Lower lobe of right lung (tissue), 2 donors: ENCODE results near the gene C11orf71. TPM values are rescaled to one million over a fixed set of nuclear protein-coding genes. Genes with fewer than 3 reads are reported as not detected.

Experiments used
- ATAC-seq, 2 donors: fragments of 200-7000 bp; cut with Tn5 transposase; one replicate each; pipeline ENCODE4 v1.9.1; 2020 to 2022; ENCODE audit warnings: mild to moderate bottlenecking in 2 of 2, moderate library complexity in 2 of 2
- DNase-seq: peaks from one replicate; pipeline ENCODE4 v3.0.0-alpha.2; 2020
- H3K27ac ChIP-seq: fragments of 200-600 bp; one replicate; pipeline ENCODE4 v1.8.0; 2022
- H3K27me3 ChIP-seq: fragments of 200-600 bp; one replicate; pipeline ENCODE4 v1.8.0; 2022; ENCODE audit warnings: low read depth
- H3K36me3 ChIP-seq: fragments of 200-600 bp; one replicate; pipeline ENCODE4 v1.8.0; 2022; ENCODE audit warnings: mild to moderate bottlenecking
- H3K4me1 ChIP-seq: fragments of 200-600 bp; one replicate; pipeline ENCODE4 v1.8.0; 2022
- H3K4me3 ChIP-seq: fragments of 200-600 bp; one replicate; pipeline ENCODE4 v1.8.0; 2022; ENCODE audit warnings: mild to moderate bottlenecking
- H3K9me3 ChIP-seq: fragments of 200-600 bp; one replicate; pipeline ENCODE4 v1.8.0; 2022
- intact Hi-C: fragments of 100-400 bp; cut with DNase I; formaldehyde crosslinking; loops from one replicate; pipeline ENCODE4 v1.11.0; 2022
- total RNA-seq: library from RNA; stranded (reverse); fragmentation: NEBNext Ultra II Directional; extraction: Animal tissue kit (Norgen Biotek cat#: 25700); gene quantifications from one replicate; pipeline ENCODE4 v1.2.1, GENCODE V29; 2021
- TF ChIP-seq, protein P1 (sequence below): fragments of 200-600 bp; IDR thresholded peaks from one replicate; pipeline ENCODE4 v1.8.0; 2022; ENCODE audit warnings: antibody characterized with exemption, mild to moderate bottlenecking
- donor health status: DM: no; HTN: yes; CAD: no; lungs with severe emphysema.

Gene C11orf71
- total RNA-seq, 1 donor from 2014 or later, result 8.7 TPM

DNA sequence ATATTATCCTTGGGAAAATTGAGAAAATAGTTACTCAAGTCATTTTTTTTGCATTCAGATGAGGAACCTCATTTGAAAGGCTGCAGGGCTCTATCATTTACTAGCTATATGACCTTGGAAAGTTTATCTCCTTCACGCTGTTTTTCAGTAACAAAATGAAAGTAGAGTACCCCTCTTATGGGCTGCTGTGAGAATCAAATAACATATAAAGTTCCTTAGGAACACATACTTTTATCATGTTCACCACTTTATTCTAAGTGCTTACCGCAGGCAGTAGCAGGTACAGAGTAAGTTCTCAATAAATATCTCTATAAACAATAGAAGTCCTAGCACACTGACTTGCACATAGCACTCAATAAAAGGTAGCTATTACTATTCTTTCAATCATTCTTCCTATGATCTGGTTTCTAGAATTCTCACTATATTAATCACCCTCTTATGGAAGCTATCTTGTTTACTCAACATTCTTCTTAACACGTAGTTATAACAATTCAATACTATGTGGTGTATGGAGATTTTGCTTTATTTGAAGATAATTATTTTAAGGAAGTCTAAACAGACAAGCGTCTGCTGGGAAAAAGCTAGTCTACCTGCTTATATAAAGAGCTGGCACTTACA lies 1.9 kb downstream of the C11orf71 start:
- Histone ChIP-seq H3K4me1 (peaks cover 38% of the 10 kb centered on the region), H3K36me3 (peaks cover 4% of the 10 kb centered on the region), H3K4me3 (peak overlapping the region; percentile 74), H3K27ac (peak overlapping the region; percentile 98), H3K9me3 (no peaks in the 10 kb centered on the region), H3K27me3 (no peaks in the 10 kb centered on the region)
- TF ChIP-seq, protein P1, sequence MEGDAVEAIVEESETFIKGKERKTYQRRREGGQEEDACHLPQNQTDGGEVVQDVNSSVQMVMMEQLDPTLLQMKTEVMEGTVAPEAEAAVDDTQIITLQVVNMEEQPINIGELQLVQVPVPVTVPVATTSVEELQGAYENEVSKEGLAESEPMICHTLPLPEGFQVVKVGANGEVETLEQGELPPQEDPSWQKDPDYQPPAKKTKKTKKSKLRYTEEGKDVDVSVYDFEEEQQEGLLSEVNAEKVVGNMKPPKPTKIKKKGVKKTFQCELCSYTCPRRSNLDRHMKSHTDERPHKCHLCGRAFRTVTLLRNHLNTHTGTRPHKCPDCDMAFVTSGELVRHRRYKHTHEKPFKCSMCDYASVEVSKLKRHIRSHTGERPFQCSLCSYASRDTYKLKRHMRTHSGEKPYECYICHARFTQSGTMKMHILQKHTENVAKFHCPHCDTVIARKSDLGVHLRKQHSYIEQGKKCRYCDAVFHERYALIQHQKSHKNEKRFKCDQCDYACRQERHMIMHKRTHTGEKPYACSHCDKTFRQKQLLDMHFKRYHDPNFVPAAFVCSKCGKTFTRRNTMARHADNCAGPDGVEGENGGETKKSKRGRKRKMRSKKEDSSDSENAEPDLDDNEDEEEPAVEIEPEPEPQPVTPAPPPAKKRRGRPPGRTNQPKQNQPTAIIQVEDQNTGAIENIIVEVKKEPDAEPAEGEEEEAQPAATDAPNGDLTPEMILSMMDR, result no peak
- intact Hi-C loops, result no loop called here
- no peak for ATAC-seq
- no peak for DNase-seq

DNA sequence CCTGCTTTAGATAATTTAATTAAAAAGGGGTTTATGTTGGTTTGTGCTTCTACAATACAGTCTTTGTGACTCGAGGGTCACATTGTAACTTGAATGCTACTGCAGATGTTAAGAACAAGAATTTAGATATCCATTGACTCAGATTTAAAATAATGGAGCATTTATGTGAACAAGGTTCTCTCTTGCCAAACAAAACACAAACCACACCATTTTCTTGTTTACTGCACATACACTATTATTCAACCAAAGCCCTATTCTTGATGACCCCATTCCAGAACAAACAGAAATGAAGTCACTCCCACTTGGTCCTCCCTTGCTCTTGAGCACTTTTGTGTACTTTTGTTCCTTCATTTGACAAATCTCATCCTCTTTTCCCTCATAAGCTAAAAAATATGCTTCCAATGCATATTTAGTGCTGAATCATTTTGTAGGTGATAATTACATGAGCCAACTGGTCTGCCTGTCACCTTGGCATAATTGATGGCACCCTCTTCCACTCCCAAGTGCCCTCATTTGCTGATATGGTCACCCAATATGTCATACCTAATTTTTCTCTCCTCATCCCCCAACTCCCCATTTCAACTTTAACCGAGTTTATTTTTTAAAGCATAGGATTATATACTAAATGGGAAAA lies 2.8 kb downstream of the C11orf71 start:
- Histone ChIP-seq H3K27me3 (no peaks in the 10 kb centered on the region), H3K27ac (no peak overlapping the region), H3K9me3 (no peaks in the 10 kb centered on the region), H3K4me3 (no peak overlapping the region), H3K36me3 (no peaks in the 10 kb centered on the region), H3K4me1 (peaks cover 29% of the 10 kb centered on the region)
- DNase-seq, result no peak
- ATAC-seq, result no peak
- TF ChIP-seq, protein P1, result no peak
- intact Hi-C loops, result no loop called here

DNA sequence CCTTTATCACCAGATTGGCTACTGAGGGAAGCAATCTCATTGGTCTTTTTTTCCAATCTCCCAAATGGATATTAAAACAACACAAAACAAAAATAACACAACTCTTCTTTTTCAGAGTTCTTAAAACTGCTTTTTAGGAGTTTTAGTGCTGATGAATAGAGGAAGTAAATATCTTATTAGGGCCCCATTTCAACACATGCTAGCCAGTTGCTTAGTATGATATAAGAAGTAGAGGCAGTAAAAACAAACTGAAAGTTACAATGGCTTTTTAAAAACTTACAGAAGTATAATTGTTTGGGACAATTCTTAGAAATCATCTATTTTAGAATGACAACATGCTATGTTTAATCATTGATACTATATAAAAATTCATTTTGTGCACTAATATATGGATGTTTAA lies 3.4 kb downstream of the C11orf71 start:
- peaks cover 26% of the 10 kb centered on the region for H3K4me1 ChIP-seq
- no peaks in the 10 kb centered on the region for H3K27me3 ChIP-seq
- TF ChIP-seq, protein P1, result no peak
- H3K27ac ChIP-seq, result no peak overlapping the region
- no peak for DNase-seq
- no peak overlapping the region for H3K4me3 ChIP-seq
- ATAC-seq, result no peak
- intact Hi-C loops, result no loop called here
- no peaks in the 10 kb centered on the region for H3K36me3 ChIP-seq
- H3K9me3 ChIP-seq, result no peaks in the 10 kb centered on the region

DNA sequence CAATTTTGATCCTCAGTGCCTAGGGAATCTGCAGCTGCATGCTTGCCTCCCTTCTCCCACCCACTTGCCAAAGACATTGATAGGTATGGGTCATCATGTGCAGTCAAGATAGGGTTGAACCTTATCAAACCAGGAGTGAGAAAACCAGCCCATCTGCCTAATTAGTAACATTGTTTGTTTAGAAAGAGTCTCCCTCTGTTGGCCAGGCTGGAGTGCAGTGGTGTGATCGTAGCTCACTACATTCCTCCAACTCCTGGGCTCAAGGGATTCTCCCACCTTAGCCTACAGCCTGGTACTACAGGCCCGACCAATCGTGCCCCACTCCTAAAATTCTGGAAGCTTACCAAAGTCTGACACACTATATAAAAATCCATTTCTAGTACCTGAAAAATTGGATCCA lies 4.6 kb downstream of the C11orf71 start:
- Histone ChIP-seq H3K4me3 (no peak overlapping the region), H3K9me3 (no peaks in the 10 kb centered on the region), H3K27ac (no peak overlapping the region), H3K4me1 (peaks cover 21% of the 10 kb centered on the region), H3K27me3 (no peaks in the 10 kb centered on the region), H3K36me3 (no peaks in the 10 kb centered on the region)
- intact Hi-C loops, result no loop called here
- DNase-seq (no peak), ATAC-seq (no peak)
- TF ChIP-seq, protein P1, result no peak

DNA sequence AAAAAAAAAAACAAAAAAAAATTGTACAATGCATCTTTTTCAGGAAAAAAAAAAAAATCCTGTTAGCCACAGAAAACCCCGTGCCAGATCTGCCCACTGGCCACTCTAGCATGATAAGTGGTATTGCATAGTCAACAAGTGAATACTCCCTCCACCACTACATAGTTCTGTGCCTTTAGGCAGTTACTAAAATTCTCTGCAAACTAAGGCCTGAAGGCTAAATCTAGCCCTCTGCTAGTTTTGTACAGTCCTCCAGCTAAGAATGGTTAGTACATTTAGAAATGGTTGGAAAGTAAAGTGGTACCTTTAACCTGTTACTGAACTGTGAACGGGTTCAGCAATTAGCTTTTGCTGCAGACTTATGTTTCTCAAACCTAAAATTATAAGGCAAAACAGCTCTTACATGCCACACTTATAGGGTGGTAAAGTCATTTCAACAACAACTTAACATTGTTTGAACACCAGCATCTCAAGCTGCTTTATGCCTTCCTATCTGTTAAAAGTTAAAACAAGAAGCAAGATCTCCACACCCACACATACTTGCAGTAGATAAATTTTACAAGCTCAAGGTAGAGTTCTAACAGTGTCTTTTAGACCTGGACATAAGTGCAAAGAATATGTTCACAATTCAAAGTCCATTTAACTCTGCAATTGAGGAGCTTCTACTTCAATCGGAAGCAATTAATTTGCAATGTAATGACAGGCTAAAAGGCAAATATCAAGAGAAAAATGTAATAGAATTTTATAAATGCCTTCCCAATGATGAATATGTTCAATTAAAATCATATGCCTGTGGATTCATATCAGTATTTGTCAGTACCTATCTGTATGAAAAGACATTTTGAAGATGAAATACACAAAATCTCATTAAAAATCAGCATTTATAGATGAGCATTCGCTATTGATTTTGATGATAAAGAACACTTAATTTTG lies 7.3 kb downstream of the C11orf71 start:
- intact Hi-C loops, result no loop called here
- Histone ChIP-seq H3K4me1 (peaks cover 6% of the 10 kb centered on the region), H3K36me3 (no peaks in the 10 kb centered on the region), H3K9me3 (no peaks in the 10 kb centered on the region), H3K27me3 (no peaks in the 10 kb centered on the region), H3K27ac (no peak overlapping the region), H3K4me3 (no peak overlapping the region)
- TF ChIP-seq, protein P1, result no peak
- DNase-seq (no peak), ATAC-seq (no peak)
